Astrocyte (in vitro differentiated cells and primary cell): ENCODE results near the gene TMEM161B.

ENCODE experiments used
- EZH2 ChIP-seq: IDR thresholded peaks from 2 replicates; pipeline ENCODE4 v1.6.1; 2012; ENCODE audit warnings: mild to moderate bottlenecking, low read length, inconsistent platforms; ENCODE audit not compliant: insufficient read depth
- TF ChIP-seq, protein P1 (sequence below): IDR thresholded peaks from 2 replicates; pipeline ENCODE4 v1.5.1; 2011; ENCODE audit warnings: low read depth, mild to moderate bottlenecking, inconsistent platforms, low read length, moderate library complexity; ENCODE audit not compliant: insufficient read depth

GRCh38 chr5:88290801-88291200, 22.2 kb upstream of the TMEM161B start:
- TF ChIP-seq, protein P1, sequence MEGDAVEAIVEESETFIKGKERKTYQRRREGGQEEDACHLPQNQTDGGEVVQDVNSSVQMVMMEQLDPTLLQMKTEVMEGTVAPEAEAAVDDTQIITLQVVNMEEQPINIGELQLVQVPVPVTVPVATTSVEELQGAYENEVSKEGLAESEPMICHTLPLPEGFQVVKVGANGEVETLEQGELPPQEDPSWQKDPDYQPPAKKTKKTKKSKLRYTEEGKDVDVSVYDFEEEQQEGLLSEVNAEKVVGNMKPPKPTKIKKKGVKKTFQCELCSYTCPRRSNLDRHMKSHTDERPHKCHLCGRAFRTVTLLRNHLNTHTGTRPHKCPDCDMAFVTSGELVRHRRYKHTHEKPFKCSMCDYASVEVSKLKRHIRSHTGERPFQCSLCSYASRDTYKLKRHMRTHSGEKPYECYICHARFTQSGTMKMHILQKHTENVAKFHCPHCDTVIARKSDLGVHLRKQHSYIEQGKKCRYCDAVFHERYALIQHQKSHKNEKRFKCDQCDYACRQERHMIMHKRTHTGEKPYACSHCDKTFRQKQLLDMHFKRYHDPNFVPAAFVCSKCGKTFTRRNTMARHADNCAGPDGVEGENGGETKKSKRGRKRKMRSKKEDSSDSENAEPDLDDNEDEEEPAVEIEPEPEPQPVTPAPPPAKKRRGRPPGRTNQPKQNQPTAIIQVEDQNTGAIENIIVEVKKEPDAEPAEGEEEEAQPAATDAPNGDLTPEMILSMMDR: no peak
- TF ChIP-seq EZH2: no peak
